Prostate gland (tissue), 2 donors: ENCODE measurements around the gene PLEKHH3. TPM values are rescaled to one million over a fixed set of nuclear protein-coding genes. Genes with fewer than 3 reads are reported as not detected.
A peak's percentile ranks its signal among the peaks of the same experiment; 100 is the strongest.
"Not testable (repeated sequence)": the region's sequence is repeated elsewhere in the genome, so short reads cannot be mapped to it uniquely, and the experiment has no call there.

Experiments
- DNase-seq: peaks from one replicate; pipeline ENCODE4 v3.0.0-alpha.2; 2019; ENCODE audit warnings: low spot score
- H3K27ac ChIP-seq, 2 donors: fragments of 200-600 bp; sonication (generic); 2 replicates each; pipeline ENCODE4 v1.5.1; 2017 to 2019
- H3K27me3 ChIP-seq: fragments of 200-600 bp; sonication (generic); replicated peaks from 2 replicates; pipeline ENCODE4 v1.5.1; 2019; ENCODE audit not compliant: insufficient read depth
- H3K36me3 ChIP-seq, 2 donors: fragments of 200-600 bp; sonication (generic); 1 replicate in 1 of 2; 2 replicates in 1 of 2; pipeline versions ENCODE4 v1.5.1 to v1.8.1; 2017 to 2019
- H3K4me1 ChIP-seq: fragments of 200-600 bp; sonication (generic); replicated peaks from 2 replicates; pipeline ENCODE4 v1.5.1; 2019
- H3K4me3 ChIP-seq, 2 donors: fragments of 200-600 bp; sonication (generic); 2 replicates each; pipeline ENCODE4 v1.5.1; 2017 to 2019
- H3K9me3 ChIP-seq: fragments of 200-600 bp; sonication (generic); 2 replicates; pipeline ENCODE4 v1.5.1; 2017
- POLR2A ChIP-seq: fragments of 450-650 bp; IDR thresholded peaks from one replicate; pipeline ENCODE4 v1.6.1; 2016; ENCODE audit warnings: antibody characterized with exemption, mild to moderate bottlenecking
- POLR2AphosphoS5 ChIP-seq: sonication (generic); formaldehyde crosslinking; IDR thresholded peaks from one replicate; pipeline ENCODE4 v1.6.1; 2017; ENCODE audit warnings: antibody characterized with exemption
- WGBS: methylation state at CpG from one replicate; pipeline ENCODE4 v1.1.5; 2018; 5-methylcytosine and 5-hydroxymethylcytosine counted together
- intact Hi-C: fragments of 100-400 bp; cut with DNase I; formaldehyde crosslinking; loops from one replicate; pipeline ENCODE4 v1.14.2; 2022
- total RNA-seq, 2 donors: library from RNA; depleted of rRNA; stranded (reverse); fragments of >200 nt; gene quantifications; one replicate each; pipeline ENCODE4 v1.1.0, GENCODE V29; 2016
- TF ChIP-seq, protein P1 (sequence below), 4 experiments: fragments of 200-600 bp in 2 of 4; fragments of 450-650 bp in 2 of 4; sonication (generic) in 2 of 4; IDR thresholded peaks; 1 replicate in 3 of 4; 2 replicates in 1 of 4; pipeline ENCODE4 v1.5.1; 2016 to 2019; ENCODE audit warnings: antibody characterized with exemption in 4 of 4, mild to moderate bottlenecking in 2 of 4, moderate library complexity in 2 of 4

PLEKHH3 gene
- total RNA-seq, 2 donors from 2014 or later, result 87.4 to 102 TPM

DNA sequence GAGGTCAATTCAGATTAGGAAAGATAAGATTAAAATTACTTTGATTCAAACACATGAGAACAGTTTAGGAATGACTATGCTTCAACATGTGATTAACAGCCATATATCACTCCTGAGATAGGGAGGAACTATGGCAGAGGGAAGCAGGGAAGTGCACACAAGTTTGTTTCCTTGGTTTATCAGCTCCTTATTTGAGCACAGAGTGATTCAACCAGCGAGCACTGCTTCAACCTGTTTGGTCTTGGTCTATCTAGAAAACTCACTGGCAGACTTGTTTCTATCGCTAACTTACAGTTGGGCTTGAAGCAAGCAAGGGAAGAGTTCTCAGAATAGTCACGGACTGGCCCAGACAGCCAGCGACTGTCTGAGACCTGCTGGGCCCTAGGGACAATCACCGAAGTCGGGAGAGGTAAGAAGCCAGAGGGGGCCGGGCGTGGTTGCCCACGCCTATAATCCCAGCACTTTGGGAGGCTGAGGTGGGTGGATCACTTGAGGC is 43.8 kb downstream of the PLEKHH3 start:
- Histone ChIP-seq H3K4me3 (no peak overlapping the region), H3K36me3 (no peaks in the 10 kb centered on the region), H3K9me3 (no peaks in the 10 kb centered on the region), H3K4me1 (no peaks in the 10 kb centered on the region), H3K27ac (no peak overlapping the region), H3K27me3 (no peaks in the 10 kb centered on the region)
- intact Hi-C loops, result no loop called here
- no peak for DNase-seq
- TF ChIP-seq POLR2AphosphoS5, result no peak
- no peak for TF ChIP-seq POLR2A
- TF ChIP-seq, protein P1, sequence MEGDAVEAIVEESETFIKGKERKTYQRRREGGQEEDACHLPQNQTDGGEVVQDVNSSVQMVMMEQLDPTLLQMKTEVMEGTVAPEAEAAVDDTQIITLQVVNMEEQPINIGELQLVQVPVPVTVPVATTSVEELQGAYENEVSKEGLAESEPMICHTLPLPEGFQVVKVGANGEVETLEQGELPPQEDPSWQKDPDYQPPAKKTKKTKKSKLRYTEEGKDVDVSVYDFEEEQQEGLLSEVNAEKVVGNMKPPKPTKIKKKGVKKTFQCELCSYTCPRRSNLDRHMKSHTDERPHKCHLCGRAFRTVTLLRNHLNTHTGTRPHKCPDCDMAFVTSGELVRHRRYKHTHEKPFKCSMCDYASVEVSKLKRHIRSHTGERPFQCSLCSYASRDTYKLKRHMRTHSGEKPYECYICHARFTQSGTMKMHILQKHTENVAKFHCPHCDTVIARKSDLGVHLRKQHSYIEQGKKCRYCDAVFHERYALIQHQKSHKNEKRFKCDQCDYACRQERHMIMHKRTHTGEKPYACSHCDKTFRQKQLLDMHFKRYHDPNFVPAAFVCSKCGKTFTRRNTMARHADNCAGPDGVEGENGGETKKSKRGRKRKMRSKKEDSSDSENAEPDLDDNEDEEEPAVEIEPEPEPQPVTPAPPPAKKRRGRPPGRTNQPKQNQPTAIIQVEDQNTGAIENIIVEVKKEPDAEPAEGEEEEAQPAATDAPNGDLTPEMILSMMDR (IDR thresholded peaks at IDR 0.05), result no peak
- 70% methylated on average over 9 of the region's 9 CpGs for WGBS

DNA sequence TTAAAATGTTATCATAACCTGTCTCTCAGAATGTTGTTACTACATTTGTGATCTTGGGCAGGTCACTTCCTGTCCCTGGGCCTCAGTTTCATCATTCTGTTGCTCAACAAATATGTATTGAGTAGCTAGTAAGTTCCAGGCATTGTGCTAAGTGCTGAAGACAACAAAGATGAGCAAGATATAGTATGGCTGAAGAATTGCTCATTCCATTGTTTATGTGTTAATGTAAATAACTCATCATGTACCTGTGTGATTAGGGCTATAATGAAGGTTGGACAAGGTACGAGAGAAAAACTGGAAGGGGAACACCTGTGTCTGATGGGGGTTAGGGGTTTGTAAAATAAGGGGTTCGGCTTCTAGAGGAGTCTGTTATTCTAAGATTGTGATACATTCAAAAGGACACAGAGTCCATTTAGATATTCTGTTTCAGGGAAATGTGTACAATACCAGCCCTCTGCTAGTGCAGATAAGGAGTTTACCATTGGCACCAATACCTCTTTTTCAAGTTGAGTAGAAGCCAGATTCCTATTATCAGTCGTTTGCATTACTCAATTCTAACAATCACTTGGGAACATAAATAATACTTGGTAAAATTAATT is 47.3 kb downstream of the PLEKHH3 start:
- H3K27me3 ChIP-seq, result no peaks in the 10 kb centered on the region
- WGBS, result 51% methylated on average over 3 of the region's 3 CpGs
- TF ChIP-seq, protein P1 (IDR thresholded peaks at IDR 0.05), result no peak
- TF ChIP-seq POLR2AphosphoS5, result no peak
- TF ChIP-seq POLR2A, result no peak
- no peak overlapping the region for H3K4me3 ChIP-seq
- intact Hi-C loops, result no loop called here
- DNase-seq, result no peak
- H3K27ac ChIP-seq, result no peak overlapping the region
- no peaks in the 10 kb centered on the region for H3K4me1 ChIP-seq
- no peaks in the 10 kb centered on the region for H3K9me3 ChIP-seq
- H3K36me3 ChIP-seq, result no peaks in the 10 kb centered on the region

DNA sequence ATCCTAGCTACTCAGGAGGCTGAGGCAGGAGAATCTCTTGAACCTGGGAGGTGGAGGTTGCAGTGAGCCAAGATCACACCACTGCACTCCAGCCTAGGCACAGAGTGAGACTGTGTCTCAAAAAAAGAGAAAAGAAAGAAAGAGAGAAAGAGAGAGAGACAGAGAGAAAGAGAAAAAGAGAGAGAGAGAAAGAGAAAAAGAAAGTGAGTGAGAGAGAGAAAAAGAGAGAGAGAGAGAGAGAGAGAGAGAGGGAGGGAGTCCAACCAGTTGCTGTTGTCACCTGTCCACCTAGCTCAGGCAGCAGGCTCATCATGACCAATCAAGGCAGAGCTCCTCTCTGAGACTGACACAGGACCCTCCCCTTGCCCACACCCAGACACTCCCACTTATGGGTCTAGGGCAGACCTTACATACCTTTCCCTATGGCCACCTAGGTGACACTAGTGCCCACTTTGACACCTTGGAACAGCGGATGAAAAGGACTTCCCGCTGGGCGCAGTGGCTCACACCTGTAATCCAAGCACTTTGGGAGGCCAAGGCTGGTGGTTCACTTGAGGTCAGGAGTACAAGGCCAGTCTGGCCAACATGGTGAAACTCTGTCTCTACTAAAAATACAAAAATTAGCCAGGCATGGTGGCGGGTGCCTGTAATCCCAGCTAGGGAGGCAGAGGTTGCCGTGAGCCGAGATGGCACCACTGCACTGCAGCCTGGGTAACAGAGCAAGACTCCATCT is 49.6 kb downstream of the PLEKHH3 start:
- H3K27me3 ChIP-seq, intact Hi-C loops, H3K4me1 ChIP-seq, H3K27ac ChIP-seq, DNase-seq, H3K36me3 ChIP-seq, H3K4me3 ChIP-seq, H3K9me3 ChIP-seq: not testable (repeated sequence)
- 93% methylated on average over 6 of the region's 6 CpGs for WGBS

DNA sequence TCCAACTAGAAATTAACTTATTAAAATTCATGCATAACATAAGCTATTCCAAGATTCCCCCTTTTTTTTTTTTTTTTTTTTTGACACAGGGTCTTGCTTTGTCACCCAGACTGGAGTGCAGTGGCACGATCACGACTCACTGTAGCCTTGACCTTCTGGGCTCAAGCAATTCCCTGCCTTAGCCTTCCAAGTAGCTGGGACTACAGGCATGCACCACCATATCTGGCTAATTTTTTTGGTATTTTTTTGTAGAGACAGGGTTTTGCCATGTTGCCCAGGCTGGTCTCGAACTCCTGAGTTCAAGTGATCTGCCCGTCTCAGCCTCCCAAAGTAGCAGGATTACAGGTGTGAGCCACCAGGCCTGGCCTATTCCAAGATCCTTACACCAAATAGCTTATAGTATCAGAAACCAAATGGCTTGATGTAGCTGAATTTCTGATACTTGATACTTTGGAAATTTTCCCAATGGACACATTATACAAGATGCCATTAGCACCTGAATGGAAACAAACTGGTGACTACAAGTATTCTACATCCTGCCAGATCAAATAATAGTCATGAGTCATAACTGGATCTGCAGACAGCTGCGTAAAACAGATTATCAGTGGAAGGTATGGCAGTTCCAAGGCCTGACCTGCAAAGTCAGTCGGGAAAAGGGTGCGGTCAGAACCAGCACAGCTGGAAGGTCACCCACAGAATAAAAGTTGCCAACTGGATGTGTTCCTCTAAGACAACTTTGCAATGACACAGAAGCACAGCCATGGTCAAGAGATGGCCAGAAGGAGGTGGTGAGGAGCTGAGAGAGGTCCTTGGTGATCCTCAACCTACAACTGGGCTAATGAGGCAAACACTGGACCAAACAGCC is 52.8 kb downstream of the PLEKHH3 start:
- peak; percentile 75 for DNase-seq

More for the DNA sequence above, 52.8 kb downstream of the PLEKHH3 start:
- no peaks in the 10 kb centered on the region for H3K27me3 ChIP-seq
- H3K36me3 ChIP-seq, result no peaks in the 10 kb centered on the region
- peak overlapping the region; percentile 1 to 54 for H3K27ac ChIP-seq
- intact Hi-C loops, result no loop called here
- H3K9me3 ChIP-seq, result no peaks in the 10 kb centered on the region
- no peak for TF ChIP-seq POLR2A
- TF ChIP-seq POLR2AphosphoS5, result peak; percentile 94
- TF ChIP-seq, protein P1 (IDR thresholded peaks at IDR 0.05), result peak in 1 of 4 experiments; percentile 18
- 68% methylated on average over 7 of the region's 7 CpGs for WGBS
- H3K4me3 ChIP-seq, result no peak overlapping the region
- no peaks in the 10 kb centered on the region for H3K4me1 ChIP-seq
